Stimulated activated CD8-positive, alpha-beta memory T cell treated with anti-CD3 and anti-CD28 coated beads, Interleukin-2, amount 100 ng/mL, for 48 hours (primary cell): ENCODE results near the gene DOC2A.
"Not testable (repeated sequence)": the region's sequence is repeated elsewhere in the genome, so short reads cannot be mapped to it uniquely, and the experiment has no call there.

Experiments used
- DNase-seq, 2 donors: peaks; one replicate each; pipeline ENCODE4 v3.0.0-alpha.2; 2020; ENCODE audit warnings: low read depth in 2 of 2

Gene DOC2A

GRCh38 chr16:30027588-30028437 is 17.0 kb upstream of the DOC2A start:
- DNase-seq: no peak

- DNase-seq: no peak
Measured at GRCh38 chr16:30026449-30026848, 15.6 kb upstream of the DOC2A start.

GRCh38 chr16:30025574-30025973 is 14.7 kb upstream of the DOC2A start:
- no peak for DNase-seq

GRCh38 chr16:30025156-30025555 is 14.3 kb upstream of the DOC2A start:
- DNase-seq: no peak

GRCh38 chr16:30024451-30024850 is 13.6 kb upstream of the DOC2A start:
- DNase-seq: no peak

GRCh38 chr16:30023586-30023985 is 12.8 kb upstream of the DOC2A start:
- no peak for DNase-seq

- no peak for DNase-seq
Measured at GRCh38 chr16:30022887-30023286, 12.1 kb upstream of the DOC2A start, which contains the start of gene C16orf92. TSS of gene C16orf92 (plus strand) at chr16:30023198. CDS start at chr16:30023341, 143 bp downstream.

- DNase-seq: no peak
Measured at GRCh38 chr16:30018731-30019158, 7.9 kb upstream of the DOC2A start.

GRCh38 chr16:30017937-30018336 is 7.1 kb upstream of the DOC2A start:
- not testable (repeated sequence) for DNase-seq

- no peak for DNase-seq
Measured at GRCh38 chr16:30017277-30017656, 6.4 kb upstream of the DOC2A start.

- no peak for DNase-seq
Measured at GRCh38 chr16:30016555-30017276, 5.9 kb upstream of the DOC2A start.

GRCh38 chr16:30015450-30015849 is 4.6 kb upstream of the DOC2A start:
- DNase-seq: not testable (repeated sequence)

GRCh38 chr16:30012598-30012997 is 1.8 kb upstream of the DOC2A start:
- DNase-seq: not testable (repeated sequence)

GRCh38 chr16:30011714-30012504 is 1.1 kb upstream of the DOC2A start:
- no peak for DNase-seq

GRCh38 chr16:30009990-30010843 is 610 bp downstream of the DOC2A start:
- DNase-seq: no peak

- DNase-seq: no peak
Measured at GRCh38 chr16:30009085-30009862, 1.6 kb downstream of the DOC2A start.

GRCh38 chr16:30007378-30007895 is 3.4 kb downstream of the DOC2A start:
- no peak for DNase-seq

GRCh38 chr16:30006659-30007377 is 4.0 kb downstream of the DOC2A start:
- no peak for DNase-seq

GRCh38 chr16:30006095-30006473 is 4.7 kb downstream of the DOC2A start:
- DNase-seq: no peak
